Mesodermal cell (in vitro differentiated cells): ENCODE results near the gene HES2.

ENCODE experiments used
- H3K27ac ChIP-seq: 2 replicates; pipeline ENCODE4 v1.7.0; 2013; ENCODE audit warnings: mild to moderate bottlenecking, low read depth, low read length, moderate library complexity; ENCODE audit not compliant: severe bottlenecking
- H3K36me3 ChIP-seq: 2 replicates; pipeline ENCODE4 v1.7.1; 2013; ENCODE audit warnings: mild to moderate bottlenecking, low read length, moderate library complexity; ENCODE audit not compliant: control insufficient read depth, insufficient read depth
- H3K4me1 ChIP-seq: one replicate; pipeline ENCODE4 v1.7.1; 2013; ENCODE audit warnings: mild to moderate bottlenecking, low read length; ENCODE audit not compliant: insufficient read depth, control insufficient read depth, poor library complexity, severe bottlenecking
- H3K4me3 ChIP-seq: 2 replicates; pipeline ENCODE4 v1.7.0; 2013; ENCODE audit warnings: low read length, control low read depth, mild to moderate bottlenecking; ENCODE audit not compliant: insufficient read depth, poor library complexity, severe bottlenecking; ENCODE audit errors: extremely low read depth
- H3K9me3 ChIP-seq: 2 replicates; pipeline ENCODE4 v1.7.1; 2013; ENCODE audit warnings: mild to moderate bottlenecking, low read length, moderate library complexity; ENCODE audit not compliant: control insufficient read depth
- WGBS, 2 experiments: methylation state at CpG; one replicate each; pipeline ENCODE4 v1.1.5; 2013; ENCODE audit warnings: missing lambda C conversion rate in 2 of 2; ENCODE audit not compliant: insufficient coverage in 2 of 2; 5-methylcytosine and 5-hydroxymethylcytosine counted together

The HES2 gene

GRCh38 chr1:6424000-6424565 is 4.4 kb upstream of the HES2 start:
- H3K9me3 ChIP-seq: no peaks in the 10 kb centered on the region
- no peak overlapping the region for H3K4me3 ChIP-seq
- 6 to 9% methylated on average over 28 to 33 of the region's 35 CpGs for WGBS, 2 experiments
- no peaks in the 10 kb centered on the region for H3K36me3 ChIP-seq
- H3K27ac ChIP-seq: no peak overlapping the region
- H3K4me1 ChIP-seq: peaks cover 12% of the 10 kb centered on the region

- peaks cover 12% of the 10 kb centered on the region for H3K4me1 ChIP-seq
- no peak overlapping the region for H3K4me3 ChIP-seq
- H3K36me3 ChIP-seq: no peaks in the 10 kb centered on the region
- no peak overlapping the region for H3K27ac ChIP-seq
- 16 to 22% methylated on average over 17 to 20 of the region's 24 CpGs for WGBS, 2 experiments
- H3K9me3 ChIP-seq: no peaks in the 10 kb centered on the region
These were observed 3.7 kb upstream of the HES2 start for GRCh38 chr1:6423321-6423999.

DNA sequence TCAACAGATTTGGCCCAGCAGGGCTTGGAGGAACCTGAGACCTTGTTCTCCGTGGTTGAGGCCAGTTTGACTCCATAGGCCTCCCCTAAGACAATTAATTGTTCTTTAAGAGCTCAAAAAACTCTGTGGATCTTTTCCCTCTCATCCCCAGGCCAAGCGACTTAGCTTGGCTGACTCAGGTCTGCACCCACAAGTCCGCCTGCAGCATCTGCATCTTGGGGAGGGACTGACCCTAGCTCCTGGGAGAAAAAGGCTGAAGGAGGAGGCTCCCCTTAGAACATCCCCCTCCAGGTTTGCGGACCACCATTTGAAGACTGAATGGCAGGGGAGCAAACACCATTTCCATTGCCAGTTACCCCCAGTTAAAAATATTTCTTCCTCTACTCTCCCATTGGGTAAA is 1.5 kb upstream of the HES2 start:
- Histone ChIP-seq H3K27ac (no peak overlapping the region), H3K9me3 (no peaks in the 10 kb centered on the region), H3K4me1 (peaks cover 12% of the 10 kb centered on the region), H3K4me3 (no peak overlapping the region), H3K36me3 (no peaks in the 10 kb centered on the region)
- WGBS, 2 experiments: 6 to 50% methylated on average over 1 to 2 of the region's 4 CpGs

DNA sequence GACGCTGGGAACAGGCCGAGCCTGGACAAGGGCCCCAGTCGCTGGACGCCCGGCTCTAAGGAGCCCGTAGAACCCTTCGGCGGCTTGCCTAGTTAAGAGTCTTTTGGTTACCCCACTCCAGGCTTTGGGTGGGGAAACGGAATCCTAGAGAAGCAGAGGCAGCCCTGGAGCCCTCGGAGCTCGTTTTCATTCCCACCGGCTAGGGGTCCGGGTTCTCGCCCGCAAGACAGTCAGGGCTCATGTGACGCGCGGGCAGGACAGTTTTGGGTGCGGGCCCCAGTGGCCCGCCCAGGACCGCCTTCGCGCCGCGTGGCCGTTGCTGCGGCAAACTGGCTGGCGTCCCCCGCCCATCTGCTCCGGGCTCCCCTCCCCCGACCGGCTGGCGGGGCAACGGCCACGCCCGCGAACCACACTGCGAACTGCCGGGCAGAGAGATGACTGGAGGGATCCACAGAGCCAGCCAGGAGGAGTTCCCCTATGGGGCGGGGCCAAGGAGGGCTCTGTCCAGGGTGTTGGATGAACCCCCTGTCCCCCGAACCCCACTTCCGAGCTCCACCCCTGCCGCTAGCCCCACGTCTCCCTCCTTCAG is 829 bp upstream of the HES2 start:
- peak overlapping the region; percentile 18 for H3K4me3 ChIP-seq
- 5 to 13% methylated on average over 32 to 42 of the region's 44 CpGs for WGBS, 2 experiments
- no peaks in the 10 kb centered on the region for H3K9me3 ChIP-seq
- no peak overlapping the region for H3K27ac ChIP-seq
- H3K36me3 ChIP-seq: no peaks in the 10 kb centered on the region
- peaks cover 18% of the 10 kb centered on the region for H3K4me1 ChIP-seq

DNA sequence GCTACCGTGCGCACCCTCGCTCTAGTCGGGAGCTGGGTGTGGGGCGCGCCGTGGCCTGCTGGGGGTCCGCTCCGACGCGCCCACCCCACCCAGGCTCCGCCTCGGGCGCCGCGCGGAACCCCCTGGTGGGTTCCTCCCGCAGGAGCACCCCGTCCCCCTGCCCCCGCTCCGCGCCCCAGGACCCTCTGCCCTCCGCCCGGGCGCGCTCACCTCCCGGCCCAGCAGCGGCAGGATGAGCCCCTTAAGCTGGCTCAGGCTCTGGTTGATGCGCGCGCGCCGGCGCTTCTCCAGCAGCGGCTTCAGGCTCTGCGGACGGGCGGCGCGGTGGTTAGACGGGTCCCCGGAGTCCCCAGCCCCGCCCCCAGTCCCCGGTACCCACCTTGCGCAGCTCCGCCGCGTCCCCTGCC is 319 bp downstream of the HES2 start:
- Histone ChIP-seq H3K4me3 (peak overlapping the region; percentile 18), H3K4me1 (peaks cover 29% of the 10 kb centered on the region), H3K27ac (no peak overlapping the region), H3K9me3 (no peaks in the 10 kb centered on the region), H3K36me3 (no peaks in the 10 kb centered on the region)
- WGBS, 2 experiments: 3 to 5% methylated on average over 34 to 42 of the region's 48 CpGs

DNA sequence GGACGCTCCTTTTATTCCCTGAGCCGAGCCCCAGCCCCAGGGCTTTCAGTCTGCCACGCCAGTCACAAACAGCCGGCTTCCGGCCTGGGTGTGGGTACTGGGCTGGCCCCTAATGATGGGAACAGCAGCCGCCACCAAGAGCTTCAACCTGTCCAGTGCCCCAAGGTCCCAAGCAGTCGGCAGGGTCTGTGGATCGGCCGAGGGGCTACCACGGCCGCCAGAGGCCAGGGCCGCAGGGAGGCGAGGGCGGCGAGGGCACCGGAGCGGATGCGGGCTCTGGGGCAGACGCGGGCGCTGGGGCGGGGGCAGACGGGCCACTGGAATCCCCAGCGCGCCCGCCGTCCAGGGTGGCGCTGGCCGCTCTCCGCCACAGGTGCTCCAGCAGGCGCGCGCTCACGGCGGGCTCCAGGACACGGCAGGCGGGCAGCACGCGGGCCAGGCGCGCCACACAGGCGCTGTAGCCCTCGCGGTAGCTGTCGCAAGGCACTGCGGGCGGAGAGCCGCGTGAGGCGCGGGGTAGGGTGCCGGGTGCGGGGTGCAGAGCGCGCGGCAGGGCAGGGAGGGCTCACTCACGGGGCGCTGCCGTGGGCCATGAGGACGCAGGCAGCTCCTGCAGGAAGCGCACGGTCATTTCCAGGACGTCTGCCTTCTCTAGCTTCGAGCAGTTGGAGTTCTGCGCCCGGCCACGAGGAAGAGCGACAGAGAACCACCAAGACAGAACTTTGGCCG is 887 bp downstream of the HES2 start:
- H3K4me3 ChIP-seq: peak overlapping the region; percentile 18

DNA sequence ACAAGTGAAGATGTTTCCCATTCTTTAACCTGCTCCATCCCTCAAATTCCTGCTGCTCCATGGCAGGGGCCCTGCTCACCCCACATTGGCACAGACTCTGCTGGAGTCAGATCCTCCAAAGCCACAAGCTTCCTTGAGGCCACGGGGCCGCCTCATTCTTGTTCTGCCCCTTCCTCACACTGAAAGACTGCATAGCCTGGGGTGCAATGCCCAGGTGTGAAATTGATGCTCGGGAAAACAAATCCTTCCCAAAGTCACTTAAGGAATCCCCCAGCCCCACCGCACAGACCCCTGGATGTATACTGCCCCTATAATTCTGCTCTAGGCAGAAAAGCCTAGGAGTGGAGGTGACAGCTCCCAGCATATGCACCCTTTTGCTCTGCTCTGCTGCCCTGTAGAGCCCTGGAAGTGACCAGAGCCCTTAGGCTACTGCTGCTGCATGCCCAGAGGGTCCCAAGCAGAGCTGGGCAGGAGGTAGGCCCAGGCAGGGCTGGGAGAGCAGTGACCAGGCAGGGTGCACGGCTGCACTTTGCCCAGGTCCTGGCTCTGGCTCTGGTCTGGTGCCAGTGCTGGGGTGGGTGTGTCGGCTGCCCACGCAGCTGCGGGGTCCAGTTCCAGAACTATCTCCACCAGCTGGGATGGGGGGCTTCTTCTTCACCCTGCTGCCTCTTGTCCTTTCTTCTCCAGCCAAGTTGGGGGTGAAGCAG is 1.6 kb downstream of the HES2 start:
- no peaks in the 10 kb centered on the region for H3K9me3 ChIP-seq
- WGBS, 2 experiments: 67 to 73% methylated on average over 6 to 7 of the region's 8 CpGs
- H3K4me1 ChIP-seq: peaks cover 30% of the 10 kb centered on the region
- H3K4me3 ChIP-seq: no peak overlapping the region
- H3K27ac ChIP-seq: no peak overlapping the region
- H3K36me3 ChIP-seq: no peaks in the 10 kb centered on the region

More for the DNA sequence above, 887 bp downstream of the HES2 start:
- Histone ChIP-seq H3K9me3 (no peaks in the 10 kb centered on the region), H3K36me3 (no peaks in the 10 kb centered on the region), H3K4me1 (peaks cover 30% of the 10 kb centered on the region), H3K27ac (no peak overlapping the region)
- 12 to 16% methylated on average over 52 to 66 of the region's 69 CpGs for WGBS, 2 experiments

DNA sequence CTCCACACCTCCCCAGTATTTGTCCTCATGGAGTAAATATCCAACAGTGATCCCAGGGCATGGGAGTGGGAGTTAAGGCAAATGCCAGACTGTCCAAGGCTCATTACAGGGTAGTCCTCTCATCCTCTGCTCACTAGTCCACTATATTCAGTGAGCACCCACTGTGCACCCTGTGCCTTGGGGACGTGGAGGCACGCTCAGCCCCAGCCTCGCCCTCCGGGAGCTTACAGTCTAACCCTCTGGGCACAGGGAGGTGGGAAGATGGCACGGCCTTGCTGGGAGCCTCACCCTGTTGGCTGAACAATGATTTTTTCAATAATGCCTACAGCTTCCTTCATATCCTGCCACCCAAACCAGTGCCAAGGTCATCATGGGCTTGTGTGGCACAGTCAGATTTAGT is 2.8 kb downstream of the HES2 start:
- 89 to 92% methylated on average over 4 to 5 of the region's 5 CpGs for WGBS, 2 experiments
- Histone ChIP-seq H3K4me1 (peaks cover 30% of the 10 kb centered on the region), H3K4me3 (no peak overlapping the region)

DNA sequence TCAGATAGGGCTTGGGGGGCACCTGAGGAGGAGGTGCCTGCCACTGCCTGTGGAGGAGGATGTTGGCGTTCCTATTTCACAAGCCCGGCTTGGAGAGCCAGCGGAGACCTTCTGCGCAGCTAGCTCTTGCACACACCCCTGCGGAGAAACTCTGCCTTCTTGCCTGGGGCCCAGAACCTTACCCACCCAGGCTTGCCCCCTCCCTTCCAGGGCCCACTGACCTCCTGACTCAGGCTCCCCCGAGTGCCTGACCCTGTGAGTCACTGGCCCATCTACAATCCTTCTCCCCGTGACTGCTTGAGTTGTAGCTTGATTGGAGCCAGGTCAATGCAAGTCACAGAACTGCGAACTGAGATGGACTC is 3.4 kb downstream of the HES2 start:
- Histone ChIP-seq H3K4me1 (peaks cover 30% of the 10 kb centered on the region), H3K9me3 (no peaks in the 10 kb centered on the region), H3K36me3 (no peaks in the 10 kb centered on the region), H3K4me3 (no peak overlapping the region), H3K27ac (no peak overlapping the region)
- 71 to 93% methylated on average over 6 to 8 of the region's 8 CpGs for WGBS, 2 experiments

More for the DNA sequence above, 2.8 kb downstream of the HES2 start:
- no peak overlapping the region for H3K27ac ChIP-seq
- no peaks in the 10 kb centered on the region for H3K36me3 ChIP-seq
- no peaks in the 10 kb centered on the region for H3K9me3 ChIP-seq

- Histone ChIP-seq H3K4me3 (no peak overlapping the region), H3K4me1 (peaks cover 22% of the 10 kb centered on the region), H3K36me3 (no peaks in the 10 kb centered on the region), H3K27ac (no peak overlapping the region), H3K9me3 (no peaks in the 10 kb centered on the region)
- WGBS, 2 experiments: 81 to 84% methylated on average over 11 to 17 of the region's 17 CpGs
These were observed 4.7 kb downstream of the HES2 start for GRCh38 chr1:6414881-6415626.
